Cardiac muscle cell (in vitro differentiated cells and primary cell): Measurements from ENCODE around the gene FMNL3. TPM values are rescaled to one million over a fixed set of nuclear protein-coding genes. Genes with fewer than 3 reads are reported as not detected.

Experiments
- DNase-seq, 2 donors: peaks; one replicate each; pipeline versions ENCODE4 v3.0.0 to v3.0.0-alpha.2; 2010 to 2017; ENCODE audit warnings: low read depth in 1 of 2, low spot score in 1 of 2
- H3K27ac ChIP-seq: fragments of 200-600 bp; sonication (generic); 2 replicates; pipeline ENCODE4 v1.5.1; 2016
- H3K27me3 ChIP-seq: fragments of 200-600 bp; sonication (generic); 2 replicates; pipeline ENCODE4 v1.6.0; 2016; ENCODE audit warnings: control low read depth
- H3K36me3 ChIP-seq: fragments of 200-600 bp; sonication (generic); 2 replicates; pipeline ENCODE4 v1.5.1; 2016; ENCODE audit warnings: control low read depth
- H3K4me1 ChIP-seq: fragments of 200-600 bp; sonication (generic); 2 replicates; pipeline ENCODE4 v1.8.1; 2017; ENCODE audit warnings: low read depth, mild to moderate bottlenecking, mixed run types
- H3K4me3 ChIP-seq: fragments of 200-600 bp; sonication (generic); 2 replicates; pipeline ENCODE4 v1.5.1; 2016; ENCODE audit warnings: mild to moderate bottlenecking
- H3K9me3 ChIP-seq: fragments of 200-600 bp; sonication (generic); 2 replicates; pipeline ENCODE4 v1.5.1; 2017; ENCODE audit warnings: low read depth, mild to moderate bottlenecking, control low read depth
- polyA plus RNA-seq: library from polyadenylated mRNA; unstranded; fragments of >200 nt; fragmentation: Nextera tagmentation; extraction: Ambion mirVana; gene quantifications from 2 replicates; pipeline ENCODE4 v1.2.1, GENCODE V29; 2016
- total RNA-seq: library from RNA; depleted of rRNA; stranded (reverse); fragments of >200 nt; gene quantifications from 2 replicates; pipeline ENCODE4 v1.2.3, GENCODE V29; 2016
- TF ChIP-seq, protein P1 (sequence below): IDR thresholded peaks from 2 replicates; pipeline ENCODE4 v1.5.1; 2012; ENCODE audit warnings: low read depth, mild to moderate bottlenecking, low read length

FMNL3 gene
- total and polyA plus RNA-seq, 2 experiments from 2014 or later = 2.9 to 5.6 TPM

- Histone ChIP-seq H3K4me3 (no peak overlapping the region), H3K27me3 (no peaks in the 10 kb centered on the region), H3K36me3 (no peaks in the 10 kb centered on the region), H3K9me3 (no peaks in the 10 kb centered on the region), H3K4me1 (no peaks in the 10 kb centered on the region), H3K27ac (no peak overlapping the region)
- TF ChIP-seq, protein P1, sequence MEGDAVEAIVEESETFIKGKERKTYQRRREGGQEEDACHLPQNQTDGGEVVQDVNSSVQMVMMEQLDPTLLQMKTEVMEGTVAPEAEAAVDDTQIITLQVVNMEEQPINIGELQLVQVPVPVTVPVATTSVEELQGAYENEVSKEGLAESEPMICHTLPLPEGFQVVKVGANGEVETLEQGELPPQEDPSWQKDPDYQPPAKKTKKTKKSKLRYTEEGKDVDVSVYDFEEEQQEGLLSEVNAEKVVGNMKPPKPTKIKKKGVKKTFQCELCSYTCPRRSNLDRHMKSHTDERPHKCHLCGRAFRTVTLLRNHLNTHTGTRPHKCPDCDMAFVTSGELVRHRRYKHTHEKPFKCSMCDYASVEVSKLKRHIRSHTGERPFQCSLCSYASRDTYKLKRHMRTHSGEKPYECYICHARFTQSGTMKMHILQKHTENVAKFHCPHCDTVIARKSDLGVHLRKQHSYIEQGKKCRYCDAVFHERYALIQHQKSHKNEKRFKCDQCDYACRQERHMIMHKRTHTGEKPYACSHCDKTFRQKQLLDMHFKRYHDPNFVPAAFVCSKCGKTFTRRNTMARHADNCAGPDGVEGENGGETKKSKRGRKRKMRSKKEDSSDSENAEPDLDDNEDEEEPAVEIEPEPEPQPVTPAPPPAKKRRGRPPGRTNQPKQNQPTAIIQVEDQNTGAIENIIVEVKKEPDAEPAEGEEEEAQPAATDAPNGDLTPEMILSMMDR = no peak
- DNase-seq = peak in 1 of 2 donors; percentile 46
Measured at GRCh38 chr12:49627752-49628360, 79.3 kb downstream of the FMNL3 start.

DNA sequence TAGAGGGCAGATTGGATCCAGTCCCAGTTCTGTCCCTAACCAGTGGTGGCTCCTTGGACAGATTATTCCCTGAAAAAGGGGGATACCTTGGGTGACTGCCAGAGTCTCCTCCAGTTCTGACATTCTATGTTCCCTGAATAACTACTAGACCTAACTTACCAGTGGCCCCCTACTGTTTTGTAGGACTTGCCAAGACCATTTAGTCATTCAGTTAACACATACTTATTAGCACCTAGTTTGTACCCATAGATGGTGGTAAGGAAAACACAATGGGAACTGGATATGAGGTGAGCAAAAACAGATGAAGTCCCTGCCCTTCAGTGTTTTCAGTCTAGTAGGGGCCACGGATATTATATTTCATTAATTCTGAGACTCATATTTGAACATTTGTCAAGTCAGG, 80.4 kb downstream of the FMNL3 start:
- Histone ChIP-seq H3K27ac (no peak overlapping the region), H3K36me3 (no peaks in the 10 kb centered on the region), H3K4me3 (no peak overlapping the region), H3K27me3 (no peaks in the 10 kb centered on the region), H3K9me3 (no peaks in the 10 kb centered on the region), H3K4me1 (peaks cover 5% of the 10 kb centered on the region)
- TF ChIP-seq, protein P1 = no peak
- no peak for DNase-seq

DNA sequence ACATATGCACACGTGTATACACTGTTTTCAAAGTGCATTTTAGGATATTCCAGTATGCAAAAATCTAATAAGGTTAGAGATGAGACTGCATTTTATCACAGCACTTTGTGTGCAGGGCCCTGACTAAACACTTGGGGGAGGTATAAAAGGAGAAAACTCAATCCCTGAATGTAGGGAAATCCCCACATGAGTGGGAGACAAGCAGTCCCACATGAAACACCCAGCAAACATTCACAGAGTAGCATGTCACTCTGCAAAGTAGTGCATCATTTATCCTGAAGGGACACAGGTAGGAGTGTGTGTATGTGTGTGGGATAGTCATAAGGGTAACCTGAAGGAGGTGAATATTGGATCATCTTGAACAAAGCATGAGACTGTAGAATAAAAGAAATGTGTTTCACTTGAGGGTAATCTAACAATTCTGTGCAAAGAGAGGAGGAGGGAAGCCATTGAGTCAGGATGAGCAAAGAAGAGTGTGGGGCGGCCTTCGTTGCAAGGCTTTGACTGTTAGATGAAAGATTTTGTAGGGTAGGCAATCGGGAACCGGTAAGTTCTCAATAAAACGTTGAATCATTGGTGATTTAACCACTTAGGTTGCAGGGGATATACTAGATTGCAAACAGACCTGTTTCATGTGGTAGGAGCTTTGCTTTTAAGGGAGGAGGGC, 80.9 kb downstream of the FMNL3 start:
- H3K9me3 ChIP-seq = no peaks in the 10 kb centered on the region
- H3K4me1 ChIP-seq = peaks cover 7% of the 10 kb centered on the region
- DNase-seq = no peak
- no peak overlapping the region for H3K4me3 ChIP-seq
- no peak overlapping the region for H3K27ac ChIP-seq
- no peaks in the 10 kb centered on the region for H3K36me3 ChIP-seq
- H3K27me3 ChIP-seq = no peaks in the 10 kb centered on the region
- TF ChIP-seq, protein P1 = peak; percentile 24

- Histone ChIP-seq H3K36me3 (no peaks in the 10 kb centered on the region), H3K4me3 (no peak overlapping the region), H3K27ac (no peak overlapping the region), H3K27me3 (no peaks in the 10 kb centered on the region), H3K9me3 (no peaks in the 10 kb centered on the region), H3K4me1 (peaks cover 7% of the 10 kb centered on the region)
- peak in 1 of 2 donors; percentile 28 for DNase-seq
- TF ChIP-seq, protein P1 = no peak
Measured at GRCh38 chr12:49624921-49625577, 82.2 kb downstream of the FMNL3 start.

DNA sequence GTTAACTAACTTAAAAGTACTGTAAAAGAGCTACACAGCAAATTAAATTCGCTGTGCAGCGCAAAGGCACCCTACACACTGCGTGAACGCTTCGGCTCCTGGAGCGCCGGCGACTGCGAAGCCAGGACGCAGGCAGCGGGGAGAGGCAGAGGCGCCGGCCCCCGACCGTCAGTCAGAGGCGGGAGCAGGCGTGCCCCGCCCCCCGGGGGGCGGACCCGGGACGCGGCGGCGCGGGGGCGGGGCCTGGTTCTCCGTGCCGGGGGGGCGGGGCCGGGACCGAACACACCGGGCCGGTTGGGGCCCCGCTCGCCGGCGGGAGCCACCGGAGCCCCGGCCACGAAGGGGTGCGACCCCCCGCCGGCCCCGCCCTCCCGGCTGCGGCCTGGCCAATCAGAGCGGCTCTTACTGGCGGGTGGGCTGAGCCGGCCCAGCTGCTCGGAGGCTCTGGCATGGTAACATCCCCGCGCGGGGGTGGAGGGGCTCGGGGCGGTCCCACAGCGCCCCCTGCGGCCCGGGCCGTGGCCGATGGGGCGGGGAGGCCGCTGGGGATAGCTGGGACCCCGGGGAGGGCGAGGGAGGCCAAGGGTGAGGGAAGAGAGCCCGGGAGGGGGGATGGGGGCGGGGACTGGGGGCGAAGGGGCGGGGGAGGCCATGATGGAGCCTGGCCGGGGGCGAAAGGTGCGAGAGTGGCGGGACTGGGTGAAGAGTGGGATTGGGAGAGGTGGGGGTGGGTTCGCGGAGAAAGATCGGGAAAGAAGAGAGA, 83.9 kb downstream of the FMNL3 start, which contains the start of gene PRPF40B:
Gene PRPF40B, plus strand, starts transcription at position 420 of the 763 bp plus-strand sequence. Its CDS starts 30 bp downstream, at position 450.
- Histone ChIP-seq H3K36me3 (no peaks in the 10 kb centered on the region), H3K4me1 (peaks cover 7% of the 10 kb centered on the region), H3K9me3 (no peaks in the 10 kb centered on the region), H3K27ac (peak within 1 kb of the TSS; percentile 85), H3K27me3 (no peaks in the 10 kb centered on the region), H3K4me3 (peak within 1 kb of the TSS; percentile 31)
- TF ChIP-seq, protein P1 = peak; percentile 43
- peak; percentile 89 to 94 for DNase-seq
